HG03159 (cell line): ENCODE measurements around the gene VDR.

Source experiments
- ATAC-seq: cut with Tn5 transposase; IDR thresholded peaks from one replicate; pipeline ENCODE4 v1.9.1; 2021; ENCODE audit warnings: mild to moderate bottlenecking, moderate library complexity; ENCODE audit not compliant: unreplicated experiment

The VDR gene

DNA sequence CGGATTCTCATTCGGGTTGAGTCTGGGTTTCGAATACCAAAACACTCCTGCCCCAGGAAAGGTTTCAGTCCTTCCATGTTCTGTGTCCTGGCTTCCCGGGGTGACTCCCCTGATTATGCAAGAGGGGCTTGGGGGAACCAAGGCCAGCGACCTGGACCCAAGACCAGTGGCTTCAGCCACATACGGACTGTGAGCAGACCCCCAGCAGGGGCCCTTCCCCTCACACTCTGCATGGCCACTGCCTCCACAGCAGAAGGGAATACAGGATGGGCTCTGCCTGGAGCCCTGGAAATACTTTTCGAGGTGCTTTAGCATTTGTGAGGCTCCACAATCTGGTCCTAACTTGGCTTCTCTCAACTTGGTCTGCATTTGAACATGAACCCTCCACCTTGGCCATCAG lies 104.2 kb downstream of the VDR start:
- no peak for ATAC-seq

DNA sequence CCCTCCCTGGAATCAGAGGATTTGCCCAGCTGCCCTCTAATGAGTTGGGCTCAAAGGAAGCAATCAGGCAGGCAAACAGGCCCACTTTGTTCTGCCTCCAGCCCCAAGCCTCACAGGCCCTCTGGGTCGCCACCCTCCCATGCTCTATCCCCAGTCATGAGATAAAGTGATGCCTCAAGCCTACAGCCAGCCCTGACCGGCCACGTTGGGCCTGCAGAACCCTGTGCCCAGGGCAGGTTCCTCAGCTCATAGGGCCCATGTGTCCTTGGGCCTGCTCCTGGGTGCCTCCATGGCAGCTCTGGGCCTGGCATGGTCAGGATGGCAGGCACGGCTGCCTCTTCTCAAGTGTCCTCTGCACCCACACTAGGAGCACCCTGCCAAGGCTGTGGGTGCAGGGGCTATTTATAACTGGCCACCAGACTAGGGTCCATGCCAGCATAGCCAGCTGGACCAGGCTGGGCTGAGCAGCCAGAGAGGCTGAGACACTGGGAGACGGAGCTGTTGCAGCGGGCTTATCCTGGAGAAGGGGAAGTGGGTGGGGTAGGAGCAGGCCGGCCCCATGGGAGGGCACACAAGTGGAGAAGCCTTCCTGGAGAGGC lies 105.3 kb downstream of the VDR start:
- ATAC-seq, result no peak

DNA sequence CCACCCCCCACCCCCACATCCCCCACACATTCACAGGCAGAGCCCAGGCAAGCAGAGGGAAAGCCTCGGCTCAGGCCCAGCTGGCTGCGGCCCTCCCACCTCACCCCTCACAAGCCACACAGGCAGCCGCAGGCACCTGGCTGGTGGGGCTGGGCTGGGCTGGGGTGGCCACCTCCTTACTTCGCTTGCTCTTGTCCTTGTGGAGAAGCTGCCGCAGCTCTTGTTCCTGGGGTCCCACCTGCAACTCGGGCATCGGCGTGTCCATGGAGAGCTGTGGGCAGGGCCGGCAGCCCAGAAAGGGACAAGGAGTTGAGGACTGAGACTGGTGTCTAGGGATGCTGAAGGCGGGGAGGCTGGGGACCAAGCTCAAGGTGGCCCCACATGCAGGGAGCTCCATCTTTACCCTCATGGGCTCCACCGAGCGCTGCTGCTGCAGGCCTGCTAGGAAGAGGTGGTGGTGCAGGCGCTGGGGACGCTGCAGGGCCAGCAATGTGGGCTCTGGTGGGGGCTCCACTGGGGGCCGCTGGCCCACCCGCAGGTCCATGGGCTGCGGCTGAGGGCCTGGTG lies 106.3 kb downstream of the VDR start:
- no peak for ATAC-seq

DNA sequence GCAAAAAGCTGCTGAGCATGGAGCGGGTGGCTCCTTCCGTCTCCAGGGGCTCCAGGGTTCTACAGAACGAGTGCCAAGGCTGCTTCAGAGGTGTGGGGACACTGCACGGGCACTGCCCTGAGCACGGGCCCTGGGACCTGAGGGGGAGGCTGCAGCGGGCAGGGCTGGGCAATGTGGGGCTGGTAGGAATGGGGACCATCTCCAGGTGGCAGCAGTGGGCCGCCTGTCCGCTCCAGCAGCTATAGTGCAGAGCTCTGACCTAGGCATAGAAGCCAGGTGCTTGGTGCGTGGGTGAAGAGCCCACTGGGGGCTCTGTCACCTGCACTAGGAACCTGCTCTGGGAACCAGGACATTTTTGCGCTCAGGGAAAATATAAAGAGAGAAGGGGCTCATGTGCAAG lies 107.4 kb downstream of the VDR start:
- ATAC-seq, result no peak

DNA sequence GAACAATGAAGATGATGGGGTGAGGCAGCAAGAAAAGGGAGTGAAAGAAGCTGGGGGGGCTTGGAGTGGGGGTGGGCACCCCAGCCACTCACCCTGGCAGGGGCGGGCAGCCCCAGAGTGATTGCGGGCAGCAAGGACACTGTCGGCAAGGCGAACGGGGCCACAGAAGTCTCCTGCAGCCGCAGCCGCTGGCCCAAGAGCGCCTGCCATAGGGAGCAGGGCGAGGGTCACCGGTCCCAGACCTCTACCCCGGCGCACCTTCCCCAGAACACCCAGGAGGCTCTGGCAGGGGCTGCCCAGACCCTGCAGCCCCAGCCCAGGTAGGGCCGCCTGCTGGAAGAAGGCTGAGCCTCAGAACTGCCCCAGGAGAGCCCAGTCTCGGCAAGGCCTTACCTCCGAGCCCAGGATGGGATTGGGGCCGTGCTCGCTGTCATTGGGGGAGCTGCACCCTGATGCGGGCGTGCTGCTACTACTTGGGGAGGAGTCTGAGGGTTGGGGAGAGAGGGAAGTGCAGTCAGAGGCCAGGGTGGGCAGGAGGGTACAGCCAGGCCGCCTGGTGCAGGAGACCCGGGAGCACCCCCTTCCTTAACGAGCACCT lies 108.9 kb downstream of the VDR start:
- no peak for ATAC-seq

DNA sequence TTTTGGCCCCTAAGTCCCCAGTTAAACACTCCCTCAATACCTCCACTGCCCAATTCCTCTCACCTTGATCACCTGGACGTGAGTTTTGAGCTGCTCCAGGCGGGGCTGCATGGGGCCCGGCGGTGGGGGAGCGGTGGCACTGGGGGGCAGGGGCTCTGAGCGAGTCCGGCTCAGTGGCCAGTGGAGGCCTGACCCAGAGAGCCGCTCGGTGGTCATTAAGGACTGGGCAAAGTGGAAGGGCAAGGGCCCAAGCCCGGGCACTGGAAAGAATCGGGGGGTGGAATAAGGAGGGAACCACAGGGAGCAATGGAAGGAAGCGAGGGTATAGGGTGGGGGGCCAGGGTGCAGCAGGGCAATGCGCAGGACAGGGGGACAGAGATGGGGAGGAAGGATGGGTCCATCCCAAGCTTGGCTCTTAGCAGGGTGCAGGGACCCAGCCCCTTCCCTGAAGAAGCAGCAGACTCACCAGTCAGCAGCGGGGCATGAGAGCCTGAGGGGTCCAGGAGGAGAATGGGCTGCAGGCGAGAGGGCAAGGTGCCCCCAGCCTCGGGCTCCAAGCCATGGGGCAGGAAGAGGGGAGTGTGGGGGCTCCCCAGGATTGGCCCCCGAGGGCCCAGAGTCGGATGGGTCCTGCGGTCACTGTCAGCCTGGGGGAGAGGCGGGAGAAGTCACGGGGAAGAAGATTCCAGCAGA lies 109.5 kb downstream of the VDR start:
- no peak for ATAC-seq

DNA sequence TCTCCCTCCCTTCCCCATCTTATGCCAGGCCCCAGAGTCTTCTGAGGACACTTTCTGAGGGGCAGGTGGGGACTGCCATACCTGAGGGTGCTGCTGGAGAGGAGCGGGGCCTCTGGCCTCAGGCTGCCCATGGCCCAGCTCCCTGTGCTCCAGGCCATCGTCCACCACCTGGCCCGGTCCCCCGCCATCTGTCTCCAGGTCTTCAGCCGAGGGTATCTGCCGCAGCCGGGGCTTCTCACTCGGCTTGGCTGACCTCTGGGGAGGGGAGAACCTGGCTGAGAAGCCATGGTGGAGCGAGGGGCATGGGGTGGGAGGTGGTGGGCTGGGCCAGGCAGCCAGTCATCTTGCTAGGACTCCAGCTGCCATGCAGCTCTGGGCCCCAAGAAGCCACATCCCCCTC lies 110.1 kb downstream of the VDR start:
- no peak for ATAC-seq

DNA sequence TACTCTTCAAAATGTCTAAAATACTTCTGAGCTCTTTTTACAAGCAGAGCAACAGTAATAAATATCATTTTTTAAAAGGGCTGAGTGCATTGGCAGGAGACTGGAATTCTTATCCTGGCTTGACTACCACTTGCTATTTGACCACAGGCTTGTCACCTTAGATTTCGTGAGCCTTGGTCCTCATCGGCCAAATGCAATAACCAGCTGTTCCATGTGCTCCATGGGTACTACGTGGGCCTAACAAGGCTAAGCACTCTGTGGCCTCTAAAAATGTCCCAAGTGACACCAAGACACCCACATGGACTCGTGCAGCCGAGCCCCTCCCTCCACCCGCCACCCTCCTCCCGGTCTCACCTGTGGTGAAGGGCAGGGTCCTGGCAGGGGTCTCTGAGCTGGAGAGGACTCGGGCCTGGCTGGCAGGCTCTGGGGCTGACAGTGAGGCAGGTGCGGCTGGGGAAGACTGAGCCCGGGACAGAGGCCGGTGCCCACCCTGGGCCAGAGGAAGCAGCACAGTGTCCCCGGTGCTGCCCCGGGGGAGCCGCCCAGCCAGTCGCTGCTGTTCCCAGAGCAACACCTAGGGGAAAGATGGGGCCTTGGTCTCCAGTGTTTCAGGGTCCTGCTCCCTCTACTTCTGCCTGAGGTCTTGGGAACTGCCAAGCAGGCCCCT lies 111.6 kb downstream of the VDR start:
- no peak for ATAC-seq

DNA sequence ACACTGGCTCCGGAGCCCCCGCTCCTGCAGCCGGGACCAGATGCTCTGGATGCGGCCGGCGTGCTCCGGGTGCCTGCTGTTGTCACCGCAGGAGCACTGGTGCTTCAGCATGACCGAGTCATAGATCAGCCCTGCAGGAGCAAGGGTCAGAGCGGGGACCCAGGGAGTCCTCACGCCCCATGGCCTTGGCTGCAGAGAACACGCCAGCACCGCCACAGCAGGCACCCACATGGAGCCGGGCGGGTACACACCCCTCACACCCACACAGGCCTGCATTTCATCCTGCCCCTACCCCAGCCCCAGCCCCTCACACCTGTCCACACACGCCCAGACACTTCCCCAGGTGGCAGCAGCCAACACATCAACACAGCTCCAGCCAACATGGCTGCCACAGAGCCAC lies 112.9 kb downstream of the VDR start:
- ATAC-seq, result no peak
